ENCODE data around the gene TMEM132D. TPM values are rescaled to one million over a fixed set of nuclear protein-coding genes. Genes with fewer than 3 reads are reported as not detected.

The TMEM132D gene
- total and polyA plus RNA-seq, 2 of the 8 experiments (the other 6 are each of a cell fraction or from before 2014, with no cell fraction given): 3.5 to 10.1 TPM

GRCh38 chr12:129681151-129681550 is 222.7 kb downstream of the TMEM132D start (continued):
- TF ChIP-seq CHD7 (IDR thresholded peaks at IDR 0.05; ENCODE audit: insufficient replicate concordance, low read length): no peak

Measured in H1 (cell line).